ENCODE data around the gene STAB2.
A peak's percentile ranks its signal among the peaks of the same experiment; 100 is the strongest.

STAB2 gene

DNA sequence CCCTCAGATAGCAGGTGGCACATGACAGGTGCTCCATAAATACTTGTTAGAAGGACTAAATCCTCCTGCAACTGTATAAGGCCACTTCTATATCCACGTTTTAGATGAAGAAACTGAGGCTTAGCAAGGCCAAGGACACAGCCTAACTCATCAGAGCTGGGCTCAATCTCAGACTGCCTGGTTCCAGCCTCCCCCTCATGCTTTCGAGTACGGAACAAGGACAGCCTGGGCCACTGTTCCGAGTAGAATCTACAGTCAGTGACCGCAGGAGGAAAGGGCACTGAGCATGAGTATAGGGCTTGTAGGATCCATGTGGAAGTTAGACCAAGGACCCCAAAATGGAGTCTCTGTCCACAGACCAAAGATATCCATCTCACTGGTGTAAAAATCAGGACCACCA, 169.4 kb downstream of the STAB2 start:
- Mint-ChIP-seq H3K4me3 (no peak overlapping the region), H3K36me3 (no peaks in the 10 kb centered on the region), H3K27ac (no peak overlapping the region), H3K4me1 (no peaks in the 10 kb centered on the region), H3K9me3 (no peaks in the 10 kb centered on the region)
- no peak for DNase-seq (ENCODE audit: low spot score in 2 of 2)
- no peak for ATAC-seq

DNA sequence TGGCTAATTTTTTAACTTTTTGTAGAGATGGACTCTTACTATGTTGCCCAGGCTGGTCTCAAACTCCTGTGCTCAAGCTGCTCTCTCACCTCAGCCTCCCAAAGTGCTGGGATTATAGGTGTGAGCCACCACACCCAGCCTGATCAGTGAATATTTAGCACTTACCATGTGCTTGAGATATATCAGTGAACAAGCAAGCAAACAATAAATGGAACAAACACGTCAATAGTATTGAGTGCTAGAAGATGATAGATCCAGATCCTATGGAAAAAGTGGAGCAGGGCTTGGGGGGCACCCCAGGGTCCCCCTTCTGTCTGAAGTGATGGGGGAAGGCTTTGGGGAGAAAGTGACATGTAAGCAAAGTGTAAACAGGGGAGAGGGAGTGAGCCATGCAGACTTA, 170.2 kb downstream of the STAB2 start:
- ATAC-seq, result no peak
- no peak overlapping the region for H3K27ac Mint-ChIP-seq
- H3K4me1 Mint-ChIP-seq, result no peaks in the 10 kb centered on the region
- H3K36me3 Mint-ChIP-seq, result no peaks in the 10 kb centered on the region
- H3K9me3 Mint-ChIP-seq, result no peaks in the 10 kb centered on the region
- no peak for DNase-seq (ENCODE audit: low spot score in 2 of 2)
- H3K4me3 Mint-ChIP-seq, result no peak overlapping the region

DNA sequence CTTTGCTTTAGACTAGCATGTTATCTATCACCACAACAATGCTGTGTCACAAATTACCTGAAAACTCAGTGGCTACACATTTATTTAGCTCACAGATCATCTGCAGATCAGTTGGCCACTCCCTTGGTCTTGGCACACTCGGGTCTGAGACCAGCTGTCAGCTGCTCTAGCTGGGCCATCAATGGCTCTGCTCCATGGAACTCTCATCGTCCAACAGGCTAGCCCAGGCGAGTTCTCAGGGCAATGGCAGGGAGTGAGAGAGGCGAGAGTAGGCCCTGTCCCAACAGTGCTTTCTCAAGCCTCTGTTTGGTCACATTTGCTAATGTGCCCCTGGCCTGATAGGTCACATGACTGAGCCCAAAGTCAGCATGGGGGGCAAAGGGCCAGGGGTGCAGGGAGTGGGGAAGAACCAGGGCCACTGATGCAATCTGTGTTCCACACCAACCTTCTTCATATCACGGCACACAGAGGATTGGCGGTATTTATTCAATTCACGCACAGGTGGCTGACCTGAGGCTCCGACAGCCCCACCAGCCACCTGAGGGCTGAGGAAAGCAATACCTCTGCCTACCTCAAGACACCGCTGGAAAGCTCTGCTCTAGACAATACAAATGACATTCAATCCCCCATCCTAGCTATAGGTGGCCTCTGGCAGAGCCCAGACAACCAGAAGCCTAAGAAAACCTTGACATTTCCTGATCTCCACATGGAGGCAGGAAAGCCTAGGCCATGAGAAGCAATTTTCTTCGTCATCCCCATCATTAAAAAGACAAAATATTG, 171.4 kb downstream of the STAB2 start:
- H3K4me1 Mint-ChIP-seq, result no peaks in the 10 kb centered on the region
- H3K36me3 Mint-ChIP-seq, result no peaks in the 10 kb centered on the region
- H3K4me3 Mint-ChIP-seq, result no peak overlapping the region

DNA sequence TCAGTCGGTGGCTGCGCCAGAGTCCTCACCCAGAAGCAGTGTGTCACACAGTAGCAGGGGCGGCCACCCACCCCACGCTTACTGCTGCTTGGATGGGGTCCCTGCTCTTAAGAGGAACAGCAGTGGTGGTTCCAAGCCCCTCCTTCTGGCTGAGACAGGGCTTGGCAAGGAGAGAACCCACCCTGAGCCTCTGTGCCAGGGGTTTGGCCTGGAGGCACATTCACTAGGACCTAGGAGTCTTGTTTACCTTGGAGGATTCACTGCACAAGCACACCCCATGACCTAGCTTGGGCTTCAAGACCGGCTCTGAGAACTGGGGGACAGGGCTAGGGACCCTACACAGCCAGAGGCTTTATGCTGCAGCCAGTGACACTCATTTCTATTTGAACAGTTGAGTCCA, 175.4 kb downstream of the STAB2 start:
- Mint-ChIP-seq H3K4me3 (no peak overlapping the region), H3K27ac (no peak overlapping the region), H3K9me3 (no peaks in the 10 kb centered on the region), H3K36me3 (peaks cover 8% of the 10 kb centered on the region), H3K4me1 (peaks cover 6% of the 10 kb centered on the region)
- ATAC-seq (no peak), DNase-seq (ENCODE audit: low spot score in 2 of 2) (no peak)

More for the DNA sequence above, 171.4 kb downstream of the STAB2 start:
- H3K27ac Mint-ChIP-seq, result no peak overlapping the region
- DNase-seq (ENCODE audit: low spot score in 2 of 2) (no peak), ATAC-seq (no peak)
- H3K9me3 Mint-ChIP-seq, result no peaks in the 10 kb centered on the region

DNA sequence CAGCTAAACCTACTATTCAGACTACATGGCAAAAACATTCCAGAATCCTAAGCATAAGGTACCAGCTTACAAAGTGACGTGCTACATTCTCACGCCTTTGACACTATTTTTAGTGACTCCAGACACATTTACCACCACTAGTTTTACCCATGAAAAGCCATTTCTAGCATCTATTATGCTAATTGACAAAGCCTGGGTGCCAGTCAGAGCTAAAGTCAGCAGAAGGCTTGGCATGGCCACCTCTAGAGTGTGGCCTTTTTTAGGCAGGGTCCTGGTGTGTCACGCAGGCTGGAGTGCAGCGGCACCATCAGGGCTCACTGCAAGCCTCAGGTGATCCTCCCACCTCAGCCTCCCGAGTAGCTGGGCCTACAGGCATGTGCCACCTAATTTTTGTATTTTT, 178.2 kb downstream of the STAB2 start:
- H3K27ac Mint-ChIP-seq, result no peak overlapping the region
- H3K9me3 Mint-ChIP-seq, result no peaks in the 10 kb centered on the region
- H3K4me3 Mint-ChIP-seq, result no peak overlapping the region
- ATAC-seq, result no peak
- DNase-seq (ENCODE audit: low spot score in 2 of 2), result no peak
- peaks cover 6% of the 10 kb centered on the region for H3K4me1 Mint-ChIP-seq
- peaks cover 8% of the 10 kb centered on the region for H3K36me3 Mint-ChIP-seq

DNA sequence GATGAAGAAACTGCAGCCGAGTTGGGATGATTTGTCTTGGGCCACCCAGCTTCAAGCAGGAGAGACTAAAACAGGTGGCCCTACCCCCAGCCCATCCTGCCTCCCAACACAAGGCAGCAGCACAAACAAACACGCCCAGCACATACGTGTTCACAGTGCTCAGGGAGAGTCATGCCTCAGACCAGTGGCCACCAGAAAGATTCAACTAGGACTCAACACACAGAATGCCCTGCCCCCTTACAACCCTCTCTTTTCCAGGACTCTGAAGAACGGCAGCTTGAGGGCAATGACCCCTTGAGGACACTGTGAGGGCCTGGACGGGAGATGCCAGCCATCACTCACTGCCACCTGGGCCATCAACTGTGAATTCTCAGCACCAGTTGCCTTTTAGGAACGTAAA, 179.0 kb downstream of the STAB2 start:
- Mint-ChIP-seq H3K36me3 (peaks cover 8% of the 10 kb centered on the region), H3K27ac (peak overlapping the region; percentile 38), H3K4me3 (no peak overlapping the region), H3K4me1 (peaks cover 6% of the 10 kb centered on the region), H3K9me3 (no peaks in the 10 kb centered on the region)
- ATAC-seq (no peak), DNase-seq (ENCODE audit: low spot score in 2 of 2) (no peak)

DNA sequence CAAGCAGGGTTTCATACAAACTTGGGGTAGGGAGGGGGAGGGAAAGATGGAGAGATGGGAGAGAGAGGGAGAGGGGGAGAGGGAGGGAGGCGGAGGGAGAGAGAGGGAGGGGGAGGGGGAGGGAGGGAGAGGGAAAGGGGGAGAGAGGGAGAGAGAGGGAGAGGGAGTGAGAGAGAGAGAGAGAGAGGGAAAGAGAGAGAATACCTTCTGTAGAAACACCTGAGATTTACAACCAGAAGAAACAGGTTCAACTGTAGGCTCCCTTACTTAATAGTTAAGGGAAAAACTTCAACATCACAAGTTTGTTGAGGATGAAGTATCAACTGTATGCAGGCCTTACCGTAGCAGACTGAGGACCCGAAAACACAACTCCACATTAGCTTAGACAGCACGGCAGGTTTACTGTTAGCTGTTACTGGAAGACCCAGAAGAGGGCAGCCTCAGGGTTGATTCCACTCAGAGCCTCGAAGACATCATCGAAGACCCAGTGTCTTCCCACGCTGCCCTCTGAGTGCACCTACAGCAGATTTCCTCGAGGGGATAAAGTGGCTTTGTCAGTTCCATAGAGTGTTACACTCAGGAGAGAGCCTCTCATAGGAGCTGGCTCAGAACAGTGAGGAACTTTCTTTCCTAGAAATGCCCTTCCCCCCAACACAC, 181.5 kb downstream of the STAB2 start:
- Mint-ChIP-seq H3K9me3 (no peaks in the 10 kb centered on the region), H3K27ac (no peak overlapping the region), H3K36me3 (peaks cover 13% of the 10 kb centered on the region), H3K4me3 (no peak overlapping the region), H3K4me1 (peaks cover 6% of the 10 kb centered on the region)
- ATAC-seq (no peak), DNase-seq (ENCODE audit: low spot score in 2 of 2) (no peak)

DNA sequence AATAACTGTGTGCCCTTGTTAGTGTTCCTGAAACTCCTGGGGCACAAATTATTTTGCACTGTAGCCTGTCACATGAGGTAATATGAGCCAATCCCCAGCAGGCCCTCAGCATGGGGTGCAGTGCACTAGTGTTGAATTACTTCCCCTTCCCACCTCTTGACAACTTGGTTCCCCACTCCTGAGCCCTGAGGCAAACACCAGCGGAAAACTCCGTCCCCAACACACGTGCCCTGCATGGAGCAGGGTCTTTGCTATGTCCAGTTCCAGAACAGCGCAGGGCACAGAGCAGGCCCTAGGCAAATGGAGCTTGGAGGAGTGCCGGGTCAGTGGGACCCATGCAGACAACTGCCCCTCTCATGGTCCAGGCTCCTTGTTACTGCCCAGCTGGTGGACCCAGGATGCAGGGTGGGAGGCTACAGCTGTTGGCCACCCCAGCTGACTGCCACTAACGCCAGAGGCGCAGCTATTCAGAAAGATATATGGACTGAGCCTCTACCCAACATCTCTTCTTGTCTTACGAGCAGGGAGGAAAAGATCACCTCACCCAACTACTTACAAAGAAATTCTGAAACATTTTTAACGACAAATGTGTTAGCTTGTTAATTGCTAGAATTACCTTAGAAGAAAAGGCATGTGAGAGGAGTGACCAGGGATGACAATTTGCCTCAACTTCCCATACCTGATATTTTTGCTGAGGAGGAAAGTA, 182.3 kb downstream of the STAB2 start:
- Mint-ChIP-seq H3K4me3 (no peak overlapping the region), H3K9me3 (no peaks in the 10 kb centered on the region), H3K27ac (no peak overlapping the region), H3K36me3 (peaks cover 13% of the 10 kb centered on the region), H3K4me1 (peaks cover 6% of the 10 kb centered on the region)
- DNase-seq (ENCODE audit: low spot score in 2 of 2), result no peak
- no peak for ATAC-seq

DNA sequence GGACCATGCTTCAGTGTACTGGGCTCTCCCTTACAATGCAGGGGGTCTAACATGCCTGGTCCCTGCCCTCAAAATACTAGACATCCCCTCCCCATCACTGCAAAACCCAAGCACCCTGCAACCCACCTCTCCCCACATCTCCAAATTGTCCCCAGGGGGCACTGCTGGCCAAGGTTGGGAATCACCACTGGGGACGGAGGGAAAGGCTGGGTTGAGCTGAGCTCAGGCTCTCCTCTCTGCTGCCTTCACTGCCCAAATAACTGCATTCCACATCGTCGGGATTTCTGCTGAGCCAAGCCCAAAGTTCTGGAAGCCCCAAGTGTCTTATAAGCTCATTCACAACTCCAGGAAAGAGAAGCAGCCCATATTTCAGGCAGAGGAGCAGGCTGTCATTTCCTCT, 184.4 kb downstream of the STAB2 start:
- peaks cover 20% of the 10 kb centered on the region for H3K36me3 Mint-ChIP-seq
- H3K4me1 Mint-ChIP-seq, result peaks cover 3% of the 10 kb centered on the region
- H3K9me3 Mint-ChIP-seq, result no peaks in the 10 kb centered on the region
- no peak overlapping the region for H3K27ac Mint-ChIP-seq
- no peak for ATAC-seq
- no peak overlapping the region for H3K4me3 Mint-ChIP-seq
- no peak for DNase-seq (ENCODE audit: low spot score in 2 of 2)

DNA sequence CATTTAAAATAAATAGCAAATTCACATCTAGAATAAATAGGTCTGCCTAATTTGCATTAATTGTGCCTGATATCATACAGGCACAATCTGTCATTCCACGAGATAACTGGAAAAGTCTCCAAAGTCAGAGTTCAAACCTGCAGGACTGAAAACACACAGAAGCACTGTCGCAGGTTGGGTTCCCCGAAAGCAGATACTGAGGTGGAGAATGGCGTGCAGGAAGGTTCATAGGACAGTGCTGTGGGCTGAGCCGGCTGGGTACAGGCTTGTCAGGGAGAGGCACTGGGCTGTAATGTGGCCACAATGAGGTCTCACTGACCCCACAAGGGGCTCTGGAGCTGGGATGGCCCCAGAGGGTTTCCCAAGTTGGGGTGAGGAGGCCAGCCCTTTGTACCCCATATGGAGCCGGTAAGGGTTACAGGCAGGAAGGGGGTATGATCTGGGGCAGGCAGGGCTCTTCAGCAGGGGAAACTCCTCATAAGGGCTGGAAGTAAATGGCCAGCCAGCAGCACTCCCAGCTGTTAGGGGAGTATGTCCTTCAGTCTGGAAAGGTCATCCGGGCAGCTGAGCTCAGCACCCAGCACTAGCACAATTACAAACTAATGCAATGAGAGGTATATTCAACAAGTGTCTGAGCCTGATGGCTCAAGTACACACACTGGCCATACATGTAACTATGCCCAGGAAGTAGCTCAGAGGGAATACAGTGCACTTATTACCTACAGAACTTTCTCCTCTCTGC, 185.5 kb downstream of the STAB2 start:
- no peak overlapping the region for H3K4me3 Mint-ChIP-seq
- DNase-seq (ENCODE audit: low spot score in 2 of 2) (no peak), ATAC-seq (no peak)
- H3K9me3 Mint-ChIP-seq, result no peaks in the 10 kb centered on the region
- H3K4me1 Mint-ChIP-seq, result no peaks in the 10 kb centered on the region
- H3K27ac Mint-ChIP-seq, result no peak overlapping the region
- H3K36me3 Mint-ChIP-seq, result peaks cover 28% of the 10 kb centered on the region

DNA sequence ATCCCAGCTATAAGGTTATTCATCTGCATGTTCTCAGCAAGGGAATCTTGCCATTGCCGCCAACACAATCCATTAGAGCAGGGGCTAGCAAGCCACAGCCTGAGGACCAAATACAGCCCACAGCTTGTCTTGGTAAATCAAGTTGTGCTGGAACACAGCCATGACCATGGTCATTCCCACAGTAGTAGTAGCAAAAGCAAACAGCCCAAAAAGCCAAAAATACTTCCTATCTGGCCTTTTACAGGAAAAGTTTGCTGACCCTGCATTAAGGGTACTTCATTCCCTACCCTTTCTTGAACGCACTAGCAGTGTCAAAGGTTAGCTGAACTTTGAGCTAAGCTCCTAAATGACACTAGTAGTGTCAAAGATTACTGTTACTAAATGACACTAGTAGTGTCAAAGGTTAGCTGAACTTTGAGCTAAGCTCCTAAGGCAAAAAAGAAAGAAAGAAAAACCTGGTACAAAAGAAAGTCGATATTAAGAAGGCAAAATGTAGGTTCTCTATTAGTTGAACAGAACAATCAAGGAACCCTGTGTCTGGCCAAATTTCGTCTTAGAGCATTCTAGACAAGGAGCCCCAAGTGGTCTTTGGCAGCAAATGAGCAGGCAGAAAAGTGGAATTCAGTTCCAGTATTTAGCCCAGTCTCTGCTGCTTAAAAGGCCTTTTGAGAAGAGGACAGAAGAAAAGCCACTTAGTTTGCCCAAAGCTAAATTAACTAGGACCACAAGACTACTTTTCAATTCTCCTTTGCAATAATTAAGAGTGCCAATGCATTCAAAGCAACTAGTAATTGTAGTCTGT, 186.2 kb downstream of the STAB2 start:
- DNase-seq (ENCODE audit: low spot score in 2 of 2), result no peak
- no peaks in the 10 kb centered on the region for H3K4me1 Mint-ChIP-seq
- no peak overlapping the region for H3K4me3 Mint-ChIP-seq
- H3K27ac Mint-ChIP-seq, result no peak overlapping the region
- H3K36me3 Mint-ChIP-seq, result peaks cover 33% of the 10 kb centered on the region
- no peaks in the 10 kb centered on the region for H3K9me3 Mint-ChIP-seq
- no peak for ATAC-seq

DNA sequence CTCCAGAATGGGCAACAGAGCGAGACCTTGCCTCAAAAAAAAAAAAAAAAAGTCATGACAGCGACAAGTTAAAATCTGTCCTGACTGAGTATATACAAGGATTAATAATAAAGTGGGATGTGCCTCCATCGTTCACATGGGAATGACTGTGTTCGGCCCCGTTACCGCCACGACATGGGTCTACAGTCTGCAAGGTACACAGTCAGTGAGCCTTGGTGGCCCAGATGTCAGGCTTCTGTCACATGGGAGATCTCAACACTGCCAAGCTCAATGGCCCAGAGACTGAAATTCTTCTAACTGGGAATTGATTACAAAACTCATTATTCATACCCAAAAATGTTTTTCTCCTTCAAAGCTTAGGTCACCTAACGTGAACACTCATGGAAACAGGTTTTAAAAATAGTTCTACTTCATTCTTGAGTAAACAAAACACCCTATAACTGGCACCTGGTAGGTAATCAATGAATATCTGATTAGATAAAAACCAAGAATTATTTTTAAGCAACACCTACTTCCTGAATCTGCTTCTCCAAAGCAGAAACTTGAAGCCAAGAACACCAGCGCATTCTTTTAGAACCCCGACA, 188.0 kb downstream of the STAB2 start:
- no peak for DNase-seq (ENCODE audit: low spot score in 2 of 2)

DNA sequence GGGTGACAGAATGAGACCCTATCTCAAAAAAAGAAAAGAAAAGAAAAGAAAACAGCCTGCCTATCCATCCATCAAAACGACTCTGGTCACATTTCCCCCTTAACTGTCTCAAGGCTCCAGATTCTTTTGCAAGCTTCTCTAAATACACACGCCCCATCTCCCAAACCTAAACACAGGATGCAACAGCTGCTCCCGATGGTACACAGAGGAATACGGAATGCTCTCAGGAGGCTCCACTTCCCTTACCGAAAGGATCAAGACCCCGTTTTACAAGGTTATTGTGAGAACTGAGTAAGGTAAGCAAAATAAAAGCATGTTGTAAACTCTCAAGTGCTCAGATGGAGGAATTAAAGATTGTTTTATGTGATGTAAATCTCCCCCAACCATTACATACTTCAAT, 191.7 kb downstream of the STAB2 start:
- Mint-ChIP-seq H3K4me3 (no peak overlapping the region), H3K9me3 (no peaks in the 10 kb centered on the region), H3K27ac (no peak overlapping the region), H3K36me3 (peaks cover 53% of the 10 kb centered on the region), H3K4me1 (no peaks in the 10 kb centered on the region)
- ATAC-seq (no peak), DNase-seq (ENCODE audit: low spot score in 2 of 2) (no peak)

More for the DNA sequence above, 188.0 kb downstream of the STAB2 start:
- Mint-ChIP-seq H3K4me1 (no peaks in the 10 kb centered on the region), H3K27ac (no peak overlapping the region), H3K4me3 (no peak overlapping the region), H3K9me3 (no peaks in the 10 kb centered on the region), H3K36me3 (peaks cover 40% of the 10 kb centered on the region)
- no peak for ATAC-seq

DNA sequence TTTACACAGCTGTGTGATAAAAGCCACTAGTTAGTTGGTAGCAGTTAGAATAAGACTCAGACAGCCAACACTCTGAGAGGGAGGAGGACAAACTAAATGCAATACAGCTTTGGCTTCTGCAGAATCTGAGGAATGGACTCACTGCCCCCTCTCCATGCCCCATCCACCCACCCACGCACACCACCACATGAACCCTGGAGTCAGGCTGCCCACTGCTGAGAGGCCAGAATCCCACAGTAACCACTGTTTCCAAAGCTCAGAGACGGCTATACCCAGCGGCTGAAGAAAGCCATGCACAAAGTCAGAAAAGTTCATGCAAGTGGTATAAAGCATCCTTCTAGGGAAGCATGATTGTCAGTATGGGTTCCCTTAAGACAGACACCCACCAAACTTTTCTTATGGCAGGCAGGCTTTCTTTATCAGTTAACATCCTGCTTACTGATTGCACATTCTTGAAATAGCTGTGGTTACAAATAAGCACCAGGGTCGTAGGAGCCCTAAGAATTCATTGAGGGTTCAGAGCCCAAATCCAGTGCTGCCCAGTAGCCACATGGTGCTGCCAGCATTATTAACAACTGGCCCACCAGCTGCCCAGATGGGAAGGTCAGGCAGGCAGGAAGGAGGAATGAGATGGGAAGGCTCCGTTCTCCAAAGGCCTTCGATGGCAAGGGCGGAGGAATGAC, 192.5 kb downstream of the STAB2 start:
- no peaks in the 10 kb centered on the region for H3K4me1 Mint-ChIP-seq
- ATAC-seq, result no peak
- no peak for DNase-seq (ENCODE audit: low spot score in 2 of 2)
- H3K27ac Mint-ChIP-seq, result no peak overlapping the region
- H3K36me3 Mint-ChIP-seq, result peaks cover 61% of the 10 kb centered on the region
- no peak overlapping the region for H3K4me3 Mint-ChIP-seq
- no peaks in the 10 kb centered on the region for H3K9me3 Mint-ChIP-seq
